ENCODE measurements around the gene TTN. TPM values are rescaled to one million over a fixed set of nuclear protein-coding genes. Genes with fewer than 3 reads are reported as not detected.

Gene TTN
- total RNA-seq, 2 experiments from 2014 or later = 0.02 to 0.19 TPM

DNA sequence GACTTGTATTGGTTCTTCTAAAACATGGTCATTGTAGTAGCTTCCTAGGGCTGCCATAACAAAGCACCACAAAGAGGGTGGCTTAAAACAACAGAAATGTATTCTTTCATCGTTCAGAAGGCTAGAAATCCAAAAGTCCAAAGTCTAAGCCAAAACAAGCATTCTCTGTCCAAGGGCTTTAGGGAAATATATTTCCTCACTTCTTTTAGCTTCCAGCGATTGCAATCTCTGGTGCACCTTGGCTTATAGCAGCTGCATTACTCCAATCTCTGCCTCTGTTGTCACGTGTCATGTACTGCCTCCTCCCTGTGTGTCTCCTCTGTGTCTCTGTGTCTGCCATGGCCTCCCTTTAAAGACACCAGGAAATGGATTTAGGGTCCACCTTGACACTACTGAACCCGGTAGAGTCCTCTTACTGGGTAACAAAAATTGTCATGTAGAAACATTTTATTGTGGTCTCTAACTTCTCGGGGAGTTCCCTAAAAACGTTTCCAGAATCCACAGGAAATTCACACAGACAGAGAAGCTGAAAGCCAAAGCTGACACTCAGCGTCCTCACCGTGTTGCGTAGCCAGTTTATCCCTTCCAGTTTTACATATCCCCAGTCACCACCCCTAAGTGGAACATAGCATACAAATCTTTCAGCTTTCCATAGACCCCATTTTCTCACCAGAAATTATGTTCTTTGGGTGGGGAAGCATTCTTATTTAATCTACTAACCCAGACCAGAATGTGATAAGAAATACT lies 20.7 kb upstream of the TTN start:
- no peaks in the 10 kb centered on the region for H4K20me1 ChIP-seq (ENCODE audit: insufficient read depth, low read length)
- intact Hi-C loops (cut with micrococcal nuclease; ENCODE audit: unreplicated experiment) = no loop called here
- H3K27ac ChIP-seq (ENCODE audit: low read depth, low read length, poor library complexity, severe bottlenecking) = no peak overlapping the region
- no peaks in the 10 kb centered on the region for H3K9me2 ChIP-seq (ENCODE audit: insufficient read depth, low read length)
- TF ChIP-seq EZH2phosphoT487 (IDR thresholded peaks at IDR 0.05; ENCODE audit: borderline replicate concordance, low read depth, low read length) (no peak), CTCF (conservative IDR thresholded peaks at IDR 0.05; ENCODE audit: low read length) (no peak)
- H3K4me3 ChIP-seq (ENCODE audit: low read depth, low read length, poor library complexity, severe bottlenecking) = no peak overlapping the region
- DNase-seq (ENCODE audit: low spot score) = no peak
- BruUV-seq (replicated peaks) = no TSS peak
- H2AFZ ChIP-seq (ENCODE audit: low read length) = no peak overlapping the region
- no peaks in the 10 kb centered on the region for H3K36me3 ChIP-seq (ENCODE audit: insufficient read depth, low read length)
- POLR2A ChIA-PET = interaction anchor here (0.5 to 0.6 kb wide), 2 partner anchors 35 to 1047 kb away, joined by 3 read pairs; no protein-coding TSS in a partner anchor
- no peaks in the 10 kb centered on the region for H3K9me3 ChIP-seq (ENCODE audit: low read length)
- H3K79me2 ChIP-seq (ENCODE audit: insufficient read depth, low read depth, low read length) = no peaks in the 10 kb centered on the region
- CTCF ChIA-PET (ENCODE audit: unreplicated experiment) = no interaction called here
- H3K4me2 ChIP-seq (ENCODE audit: low read length) = no peak overlapping the region
- no peaks in the 10 kb centered on the region for H3K4me1 ChIP-seq (ENCODE audit: insufficient read depth, low read length, poor library complexity, severe bottlenecking)

- no peak overlapping the region for H3K27ac ChIP-seq (ENCODE audit: low read depth, low read length, poor library complexity, severe bottlenecking)
- intact Hi-C loops (cut with micrococcal nuclease; ENCODE audit: unreplicated experiment) = no loop called here
- H3K4me3 ChIP-seq (ENCODE audit: low read depth, low read length, poor library complexity, severe bottlenecking) = no peak overlapping the region
- no peaks in the 10 kb centered on the region for H3K36me3 ChIP-seq (ENCODE audit: insufficient read depth, low read length)
- H3K79me2 ChIP-seq (ENCODE audit: insufficient read depth, low read depth, low read length) = no peaks in the 10 kb centered on the region
- no peaks in the 10 kb centered on the region for H3K9me3 ChIP-seq (ENCODE audit: low read length)
- H2AFZ ChIP-seq (ENCODE audit: low read length) = no peak overlapping the region
- no TSS peak for BruUV-seq (replicated peaks)
- no peaks in the 10 kb centered on the region for H3K9me2 ChIP-seq (ENCODE audit: insufficient read depth, low read length)
- POLR2A ChIA-PET = no interaction called here
- no peak for TF ChIP-seq EZH2phosphoT487 (IDR thresholded peaks at IDR 0.05; ENCODE audit: borderline replicate concordance, low read depth, low read length)
- TF ChIP-seq CTCF (conservative IDR thresholded peaks at IDR 0.05; ENCODE audit: low read length) = no peak
- no peak for DNase-seq (ENCODE audit: low spot score)
- no peaks in the 10 kb centered on the region for H4K20me1 ChIP-seq (ENCODE audit: insufficient read depth, low read length)
- no peaks in the 10 kb centered on the region for H3K4me1 ChIP-seq (ENCODE audit: insufficient read depth, low read length, poor library complexity, severe bottlenecking)
- CTCF ChIA-PET (ENCODE audit: unreplicated experiment) = no interaction called here
- H3K4me2 ChIP-seq (ENCODE audit: low read length) = no peak overlapping the region
Observed at GRCh38 chr2:178827111-178827510, 19.9 kb upstream of the TTN start.

- DNase-seq (ENCODE audit: low spot score) = no peak
- ChIA-PET POLR2A (no interaction called here), CTCF (ENCODE audit: unreplicated experiment) (no interaction called here)
- H4K20me1 ChIP-seq (ENCODE audit: insufficient read depth, low read length) = no peaks in the 10 kb centered on the region
- no peak overlapping the region for H3K4me2 ChIP-seq (ENCODE audit: low read length)
- no TSS peak for BruUV-seq (replicated peaks)
- H2AFZ ChIP-seq (ENCODE audit: low read length) = no peak overlapping the region
- no peaks in the 10 kb centered on the region for H3K4me1 ChIP-seq (ENCODE audit: insufficient read depth, low read length, poor library complexity, severe bottlenecking)
- no peaks in the 10 kb centered on the region for H3K9me2 ChIP-seq (ENCODE audit: insufficient read depth, low read length)
- TF ChIP-seq EZH2phosphoT487 (IDR thresholded peaks at IDR 0.05; ENCODE audit: borderline replicate concordance, low read depth, low read length) = no peak
- TF ChIP-seq CTCF (conservative IDR thresholded peaks at IDR 0.05; ENCODE audit: low read length) = no peak
- H3K27ac ChIP-seq (ENCODE audit: low read depth, low read length, poor library complexity, severe bottlenecking) = no peak overlapping the region
- intact Hi-C loops (cut with micrococcal nuclease; ENCODE audit: unreplicated experiment) = no loop called here
- H3K36me3 ChIP-seq (ENCODE audit: insufficient read depth, low read length) = no peaks in the 10 kb centered on the region
- H3K79me2 ChIP-seq (ENCODE audit: insufficient read depth, low read depth, low read length) = no peaks in the 10 kb centered on the region
- H3K4me3 ChIP-seq (ENCODE audit: low read depth, low read length, poor library complexity, severe bottlenecking) = no peak overlapping the region
- no peaks in the 10 kb centered on the region for H3K9me3 ChIP-seq (ENCODE audit: low read length)
Observed at GRCh38 chr2:178825183-178825582, 18.0 kb upstream of the TTN start.
